ENCODE measurements around the gene CEMIP.

- TF ChIP-seq CTCF (IDR thresholded peaks at IDR 0.05) (no peak), POLR2A (IDR thresholded peaks at IDR 0.05) (no peak), POLR2AphosphoS5 (IDR thresholded peaks at IDR 0.05) (no peak)
Measured at GRCh38 chr15:80913541-80913940, 134.4 kb downstream of the CEMIP start.

Data from breast epithelium (tissue), 3 donors.